Measurements from ENCODE around the gene C6orf47.

DNA sequence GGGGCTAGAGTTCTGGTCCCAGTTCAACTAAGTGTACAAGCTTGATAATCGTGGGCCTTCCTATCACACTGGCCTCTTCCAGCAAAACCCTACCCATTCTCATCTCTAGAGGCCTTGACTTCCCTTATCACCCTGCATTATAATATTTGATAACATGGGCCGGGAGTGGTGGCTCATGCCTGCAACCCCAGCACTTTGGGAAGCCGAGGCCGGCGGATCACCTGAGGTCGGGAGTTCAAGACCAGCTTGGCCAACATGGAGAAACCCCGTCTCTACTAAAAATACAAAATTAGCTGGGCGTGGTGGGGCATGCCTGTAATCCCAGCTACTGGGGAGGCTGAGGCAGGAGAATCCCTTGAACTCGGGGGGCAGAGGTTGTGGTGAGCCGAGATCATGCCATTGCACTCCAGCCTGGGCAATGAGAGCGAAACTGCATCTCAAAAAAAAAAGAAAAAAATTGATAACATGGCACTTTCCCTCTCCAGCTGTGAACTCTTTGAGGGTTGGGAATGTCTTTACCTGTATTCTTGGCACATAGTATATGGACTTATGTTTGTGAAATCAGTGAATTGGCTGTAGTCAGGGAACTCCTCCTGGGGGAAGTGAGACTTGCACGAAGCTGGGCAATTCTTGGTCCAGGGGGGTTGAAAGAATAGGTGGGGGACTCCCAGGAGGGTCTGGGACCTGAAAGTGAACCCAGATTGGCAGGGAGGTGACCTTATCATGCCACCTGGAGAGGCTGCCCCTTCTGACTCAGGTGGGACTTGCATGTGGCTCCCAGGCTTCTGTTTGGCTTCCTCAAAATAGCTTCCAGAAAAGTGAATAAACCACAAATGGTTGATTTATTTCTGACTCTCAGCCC, 915 bp upstream of the C6orf47 start:
- no peak for TF ChIP-seq ZFP3 (CRISPR knock-in tag; IDR thresholded peaks at IDR 0.05)
- TF ChIP-seq SNAI2 (CRISPR knock-in tag; IDR thresholded peaks at IDR 0.05): no peak
- TF ChIP-seq, protein P1, sequence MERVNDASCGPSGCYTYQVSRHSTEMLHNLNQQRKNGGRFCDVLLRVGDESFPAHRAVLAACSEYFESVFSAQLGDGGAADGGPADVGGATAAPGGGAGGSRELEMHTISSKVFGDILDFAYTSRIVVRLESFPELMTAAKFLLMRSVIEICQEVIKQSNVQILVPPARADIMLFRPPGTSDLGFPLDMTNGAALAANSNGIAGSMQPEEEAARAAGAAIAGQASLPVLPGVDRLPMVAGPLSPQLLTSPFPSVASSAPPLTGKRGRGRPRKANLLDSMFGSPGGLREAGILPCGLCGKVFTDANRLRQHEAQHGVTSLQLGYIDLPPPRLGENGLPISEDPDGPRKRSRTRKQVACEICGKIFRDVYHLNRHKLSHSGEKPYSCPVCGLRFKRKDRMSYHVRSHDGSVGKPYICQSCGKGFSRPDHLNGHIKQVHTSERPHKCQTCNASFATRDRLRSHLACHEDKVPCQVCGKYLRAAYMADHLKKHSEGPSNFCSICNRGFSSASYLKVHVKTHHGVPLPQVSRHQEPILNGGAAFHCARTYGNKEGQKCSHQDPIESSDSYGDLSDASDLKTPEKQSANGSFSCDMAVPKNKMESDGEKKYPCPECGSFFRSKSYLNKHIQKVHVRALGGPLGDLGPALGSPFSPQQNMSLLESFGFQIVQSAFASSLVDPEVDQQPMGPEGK (CRISPR knock-in tag; IDR thresholded peaks at IDR 0.05; ENCODE audit: borderline replicate concordance): no peak

All from SK-N-SH treated with all-trans-retinoic acid at 6 μM for 48 hours (cell line).